ENCODE measurements around the gene TRMT2A. TPM values are rescaled to one million over a fixed set of nuclear protein-coding genes. Genes with fewer than 3 reads are reported as not detected.

Gene TRMT2A
- total RNA-seq, 4 donors from 2014 or later: 34.0 to 36.7 (median 35.0) TPM

DNA sequence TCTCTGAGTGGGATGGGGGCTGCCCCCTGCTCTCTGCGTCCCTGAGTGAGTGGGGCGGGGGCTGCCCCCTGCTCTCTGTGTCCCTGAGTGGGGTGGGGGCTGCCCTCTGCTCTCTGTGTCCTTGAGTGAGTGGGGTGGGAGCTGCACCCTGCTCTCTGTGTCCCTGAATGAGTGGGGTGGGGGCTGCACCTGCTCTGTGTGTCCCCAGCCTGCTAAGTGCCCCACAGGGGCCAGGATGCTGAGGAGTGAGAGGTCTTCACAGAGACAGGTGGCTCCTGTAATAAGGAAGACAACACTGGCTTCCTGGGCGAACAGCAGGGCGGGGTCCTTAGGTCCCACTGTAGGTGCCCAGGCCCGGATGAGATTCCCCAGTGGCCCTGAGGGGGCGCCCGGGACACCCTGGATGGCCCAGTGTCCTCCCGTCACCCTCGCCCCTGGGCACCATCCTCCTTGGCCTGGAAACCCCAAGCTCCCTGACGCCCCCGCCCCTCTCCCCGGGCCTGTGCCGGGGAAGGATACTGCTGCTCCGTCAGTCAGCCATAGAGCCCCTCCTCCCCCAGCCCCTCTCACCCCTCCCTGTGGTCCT, 37.7 kb upstream of the TRMT2A start:
- H3K36me3 ChIP-seq: no peaks in the 10 kb centered on the region
- intact Hi-C loops (cut with DNase I): loop anchor here (5.0 kb wide), 1 partner anchor 113 kb away; the partner anchor contains the start of gene RTN4R
- no peaks in the 10 kb centered on the region for H3K9me3 ChIP-seq
- DNase-seq (ENCODE audit: extremely low spot score): no peak
- H3K27ac ChIP-seq (replicated peaks in 1 of 4): peak overlapping the region in 2 of 4 donors; percentile 27 to 34
- H3K4me3 ChIP-seq: peak overlapping the region in 3 of 4 donors; percentile 24 to 40 (median 27)
- TF ChIP-seq POLR2A (IDR thresholded peaks at IDR 0.05; ENCODE audit: low read depth) (no peak), POLR2AphosphoS5 (IDR thresholded peaks at IDR 0.05) (no peak), EP300 (IDR thresholded peaks at IDR 0.05) (no peak)
- TF ChIP-seq, protein P1, sequence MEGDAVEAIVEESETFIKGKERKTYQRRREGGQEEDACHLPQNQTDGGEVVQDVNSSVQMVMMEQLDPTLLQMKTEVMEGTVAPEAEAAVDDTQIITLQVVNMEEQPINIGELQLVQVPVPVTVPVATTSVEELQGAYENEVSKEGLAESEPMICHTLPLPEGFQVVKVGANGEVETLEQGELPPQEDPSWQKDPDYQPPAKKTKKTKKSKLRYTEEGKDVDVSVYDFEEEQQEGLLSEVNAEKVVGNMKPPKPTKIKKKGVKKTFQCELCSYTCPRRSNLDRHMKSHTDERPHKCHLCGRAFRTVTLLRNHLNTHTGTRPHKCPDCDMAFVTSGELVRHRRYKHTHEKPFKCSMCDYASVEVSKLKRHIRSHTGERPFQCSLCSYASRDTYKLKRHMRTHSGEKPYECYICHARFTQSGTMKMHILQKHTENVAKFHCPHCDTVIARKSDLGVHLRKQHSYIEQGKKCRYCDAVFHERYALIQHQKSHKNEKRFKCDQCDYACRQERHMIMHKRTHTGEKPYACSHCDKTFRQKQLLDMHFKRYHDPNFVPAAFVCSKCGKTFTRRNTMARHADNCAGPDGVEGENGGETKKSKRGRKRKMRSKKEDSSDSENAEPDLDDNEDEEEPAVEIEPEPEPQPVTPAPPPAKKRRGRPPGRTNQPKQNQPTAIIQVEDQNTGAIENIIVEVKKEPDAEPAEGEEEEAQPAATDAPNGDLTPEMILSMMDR (IDR thresholded peaks at IDR 0.05): no peak
- WGBS: no CpG with 5 or more reads among the region's 14 CpGs
- H3K27me3 ChIP-seq: peaks cover 0 to 53% (median 4%) of the 10 kb centered on the region in 4 donors
- H3K4me1 ChIP-seq: peaks cover 3 to 12% (median 8%) of the 10 kb centered on the region in 4 donors

DNA sequence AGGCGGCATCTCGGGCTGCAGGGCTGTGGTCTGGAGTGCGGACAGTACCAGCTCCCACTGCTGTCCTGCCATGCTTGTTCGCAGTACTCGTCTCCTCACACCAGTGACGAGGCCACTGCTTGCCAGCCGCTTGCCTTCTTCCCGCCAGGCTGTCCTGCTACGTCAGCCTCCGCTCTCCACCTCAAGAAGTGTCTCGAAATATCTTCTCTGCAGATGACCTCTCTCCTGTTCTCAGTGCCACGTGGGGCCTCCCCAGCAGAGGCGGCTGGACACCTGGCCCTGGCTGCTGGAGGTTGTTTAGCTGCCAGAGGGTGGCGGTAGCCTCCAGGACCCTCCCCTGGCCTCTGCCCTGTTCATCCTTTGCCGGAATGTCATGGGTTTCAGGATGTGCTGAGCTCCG, 36.9 kb upstream of the TRMT2A start:
- Histone ChIP-seq H3K27ac (replicated peaks in 1 of 4) (no peak overlapping the region), H3K9me3 (no peaks in the 10 kb centered on the region), H3K4me1 (peaks cover 3 to 12% (median 8%) of the 10 kb centered on the region in 4 donors), H3K27me3 (peaks cover 0 to 52% (median 4%) of the 10 kb centered on the region in 4 donors), H3K36me3 (no peaks in the 10 kb centered on the region), H3K4me3 (no peak overlapping the region)
- intact Hi-C loops (cut with DNase I): no loop called here
- TF ChIP-seq POLR2A (IDR thresholded peaks at IDR 0.05; ENCODE audit: low read depth) (no peak), POLR2AphosphoS5 (IDR thresholded peaks at IDR 0.05) (no peak)
- 82% methylated on average over 12 of the region's 16 CpGs for WGBS
- no peak for DNase-seq (ENCODE audit: extremely low spot score)

DNA sequence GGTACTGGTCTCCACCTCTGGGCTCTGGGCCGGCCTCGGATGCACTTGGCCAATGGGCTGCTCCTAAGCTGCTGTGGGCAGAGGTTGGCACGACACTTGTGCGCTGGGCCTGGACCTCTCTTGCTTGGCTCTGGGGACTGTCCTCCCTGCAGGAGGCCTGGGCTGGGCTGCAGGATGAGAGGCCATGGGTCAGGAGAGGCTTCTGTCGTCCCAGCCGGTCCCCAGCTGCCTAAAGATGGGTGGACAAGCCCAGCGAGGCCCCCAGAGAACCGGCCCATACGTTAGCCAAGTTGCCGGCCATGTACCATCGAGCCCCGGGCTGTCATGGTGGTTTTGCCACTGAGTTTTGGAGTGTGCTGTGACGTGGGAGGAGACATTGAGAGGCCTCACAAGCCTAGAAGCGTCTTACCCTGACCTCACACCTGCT, 35.5 kb upstream of the TRMT2A start:
- intact Hi-C loops (cut with DNase I): no loop called here
- H3K9me3 ChIP-seq: no peaks in the 10 kb centered on the region
- 92% methylated on average over 5 of the region's 14 CpGs for WGBS

DNA sequence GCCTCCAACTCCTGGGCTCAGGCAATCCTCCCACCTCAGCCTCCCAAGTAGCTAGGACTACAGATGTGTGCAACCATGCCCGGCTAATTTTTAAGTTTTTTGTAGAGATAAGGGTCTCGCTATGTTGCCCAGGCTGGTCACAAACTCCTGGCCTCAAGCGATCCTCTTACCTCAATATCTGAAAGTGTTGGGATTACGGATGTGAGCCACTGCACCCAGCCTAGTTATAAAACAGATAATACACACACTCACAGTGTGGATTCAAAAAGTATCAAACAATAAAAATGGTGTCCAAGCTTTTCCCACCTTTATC, 34.2 kb upstream of the TRMT2A start:
- Histone ChIP-seq H3K9me3 (no peaks in the 10 kb centered on the region), H3K4me1 (peaks cover 0 to 6% (median 5%) of the 10 kb centered on the region in 4 donors), H3K27ac (replicated peaks in 1 of 4) (no peak overlapping the region), H3K27me3 (peaks cover 0 to 25% (median 4%) of the 10 kb centered on the region in 4 donors), H3K4me3 (no peak overlapping the region), H3K36me3 (peaks cover 0 to 5% (median 0%) of the 10 kb centered on the region in 4 donors)
- intact Hi-C loops (cut with DNase I): no loop called here
- no peak for TF ChIP-seq POLR2AphosphoS5 (IDR thresholded peaks at IDR 0.05)
- no peak for TF ChIP-seq POLR2A (IDR thresholded peaks at IDR 0.05; ENCODE audit: low read depth)
- no peak for TF ChIP-seq EP300 (IDR thresholded peaks at IDR 0.05)
- TF ChIP-seq, protein P1 (IDR thresholded peaks at IDR 0.05): no peak
- WGBS: 92% methylated on average over 4 of the region's 4 CpGs
- DNase-seq (ENCODE audit: extremely low spot score): no peak

More for the DNA sequence above, 35.5 kb upstream of the TRMT2A start:
- Histone ChIP-seq H3K36me3 (no peaks in the 10 kb centered on the region), H3K4me3 (no peak overlapping the region), H3K4me1 (peaks cover 3 to 12% (median 8%) of the 10 kb centered on the region in 4 donors), H3K27me3 (peaks cover 0 to 37% (median 4%) of the 10 kb centered on the region in 4 donors), H3K27ac (replicated peaks in 1 of 4) (no peak overlapping the region)
- DNase-seq (ENCODE audit: extremely low spot score): no peak
- TF ChIP-seq POLR2AphosphoS5 (IDR thresholded peaks at IDR 0.05) (no peak), POLR2A (IDR thresholded peaks at IDR 0.05; ENCODE audit: low read depth) (no peak), EP300 (IDR thresholded peaks at IDR 0.05) (no peak)
- TF ChIP-seq, protein P1 (IDR thresholded peaks at IDR 0.05): no peak

DNA sequence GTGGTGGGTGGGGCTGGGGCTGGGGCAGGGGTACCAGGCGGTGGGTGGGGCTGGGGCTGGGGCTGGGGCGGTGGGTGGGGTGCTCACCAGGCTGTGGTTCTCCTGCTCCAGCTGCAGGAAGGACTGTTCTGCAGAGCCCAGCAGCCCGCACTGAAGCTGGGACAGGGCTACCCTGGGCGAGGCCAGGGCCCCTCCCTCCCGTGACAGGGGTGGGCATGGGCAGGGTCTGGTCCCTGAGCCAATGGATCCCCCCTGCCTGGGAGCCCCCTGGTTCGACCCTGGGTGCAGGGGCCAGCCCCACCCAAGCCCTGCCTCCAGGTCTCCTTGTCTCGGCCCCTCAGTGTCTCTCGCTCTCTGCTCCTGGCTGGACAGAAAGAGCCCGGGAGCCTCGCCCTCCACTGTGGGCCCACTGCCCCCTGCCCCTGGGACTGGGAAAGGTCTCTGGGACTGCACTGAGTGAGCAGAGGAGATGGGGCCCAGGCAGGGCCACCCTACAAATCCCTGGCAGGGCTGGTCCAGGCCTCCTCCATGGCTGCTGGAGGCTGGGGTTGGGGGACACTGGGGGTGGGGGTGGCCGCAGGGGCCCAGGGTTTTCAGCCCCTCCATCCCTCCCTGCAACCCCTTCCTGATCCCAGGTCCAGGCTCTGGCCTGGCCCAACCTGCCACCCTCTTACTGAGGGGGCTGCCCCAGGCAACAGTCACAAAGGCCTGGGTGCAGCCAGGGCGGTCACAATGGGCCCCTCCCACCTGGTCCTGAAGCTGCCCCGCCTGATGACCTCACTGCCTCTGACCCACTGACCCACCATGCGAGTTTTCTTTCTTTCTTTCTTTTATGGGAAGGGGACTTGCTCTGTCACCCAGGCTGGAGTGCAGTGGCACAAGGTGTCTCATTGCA, 33.6 kb upstream of the TRMT2A start, which contains the start of gene CCDC188:
Gene CCDC188, minus strand, starts transcription at position 675 of the 895 bp plus-strand sequence. Its CDS starts 69 bp downstream, at position 606.
- TF ChIP-seq POLR2A (IDR thresholded peaks at IDR 0.05; ENCODE audit: low read depth) (no peak), EP300 (IDR thresholded peaks at IDR 0.05) (no peak), POLR2AphosphoS5 (IDR thresholded peaks at IDR 0.05) (no peak)
- TF ChIP-seq, protein P1 (IDR thresholded peaks at IDR 0.05): no peak
- intact Hi-C loops (cut with DNase I): no loop called here
- H3K27ac ChIP-seq (replicated peaks in 1 of 4): no peak within 1 kb of the TSS

More for the DNA sequence above, 33.6 kb upstream of the TRMT2A start, which contains the start of gene CCDC188:
- Histone ChIP-seq H3K4me3 (no peak within 1 kb of the TSS), H3K4me1 (peaks cover 0 to 6% (median 4%) of the 10 kb centered on the region in 4 donors), H3K27me3 (peaks cover 0 to 19% (median 4%) of the 10 kb centered on the region in 4 donors), H3K36me3 (peaks cover 0 to 10% (median 2%) of the 10 kb centered on the region in 4 donors), H3K9me3 (no peaks in the 10 kb centered on the region)
- 88% methylated on average over 5 of the region's 14 CpGs for WGBS
- DNase-seq (ENCODE audit: extremely low spot score): no peak

Measured in esophagus muscularis mucosa (tissue), 4 donors.